OCI-M1 (cell line): ENCODE results near the gene ST8SIA5.

ENCODE experiments used
- DNase-seq: peaks from one replicate; lab custom pipeline; 2025; lab: John Stamatoyannopoulos, UW

The ST8SIA5 gene

DNA sequence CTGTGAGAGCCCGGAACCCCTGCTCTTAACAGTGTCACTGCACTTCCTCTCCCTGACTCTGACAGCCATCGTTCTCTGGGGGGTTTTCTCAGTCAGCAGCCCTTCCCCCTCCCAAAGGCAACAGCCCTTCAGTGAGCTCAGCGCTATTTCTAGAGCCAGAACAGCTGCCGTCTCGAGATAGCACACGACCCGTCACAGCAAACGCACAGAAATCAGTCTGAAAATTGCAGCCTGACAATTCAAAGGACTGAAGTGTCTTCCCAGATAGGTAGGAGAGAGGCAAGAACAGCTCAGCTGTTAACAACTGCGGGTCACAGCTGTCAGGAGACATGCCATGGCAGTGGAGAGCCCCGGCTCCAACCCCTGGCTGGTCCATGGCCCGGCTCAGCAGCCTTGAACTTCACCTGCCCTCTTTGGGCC, 45.4 kb downstream of the ST8SIA5 start:
- peak; percentile 96 for DNase-seq

DNA sequence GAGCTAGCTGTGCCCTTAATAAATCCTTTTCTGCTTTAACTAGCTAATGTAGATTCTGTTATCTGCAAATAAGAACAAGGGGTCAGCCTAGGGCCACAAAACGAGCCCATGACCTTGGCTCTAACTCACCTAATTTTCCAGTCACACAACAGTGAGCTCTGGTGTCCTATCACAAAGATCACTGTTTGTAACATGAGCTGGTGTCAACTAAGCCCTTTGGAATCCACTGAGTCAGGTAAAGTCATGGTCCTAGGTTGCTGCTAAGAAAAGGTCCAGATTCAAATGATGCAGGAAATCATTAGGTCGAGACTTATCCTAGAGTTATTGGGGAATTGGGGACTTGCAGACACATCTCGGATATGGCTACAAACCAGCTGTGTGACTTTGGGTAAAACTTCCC, 49.9 kb downstream of the ST8SIA5 start:
- DNase-seq, result no peak

GRCh38 chr18:46705521-46705920, 51.3 kb downstream of the ST8SIA5 start:
- DNase-seq, result no peak

- DNase-seq, result no peak
Observed at GRCh38 chr18:46704816-46705215, 52.0 kb downstream of the ST8SIA5 start.

GRCh38 chr18:46704189-46704588, 52.7 kb downstream of the ST8SIA5 start:
- no peak for DNase-seq

- DNase-seq, result no peak
Observed at GRCh38 chr18:46702471-46702870, 54.4 kb downstream of the ST8SIA5 start.

GRCh38 chr18:46700066-46700824, 56.6 kb downstream of the ST8SIA5 start:
- DNase-seq, result no peak

DNA sequence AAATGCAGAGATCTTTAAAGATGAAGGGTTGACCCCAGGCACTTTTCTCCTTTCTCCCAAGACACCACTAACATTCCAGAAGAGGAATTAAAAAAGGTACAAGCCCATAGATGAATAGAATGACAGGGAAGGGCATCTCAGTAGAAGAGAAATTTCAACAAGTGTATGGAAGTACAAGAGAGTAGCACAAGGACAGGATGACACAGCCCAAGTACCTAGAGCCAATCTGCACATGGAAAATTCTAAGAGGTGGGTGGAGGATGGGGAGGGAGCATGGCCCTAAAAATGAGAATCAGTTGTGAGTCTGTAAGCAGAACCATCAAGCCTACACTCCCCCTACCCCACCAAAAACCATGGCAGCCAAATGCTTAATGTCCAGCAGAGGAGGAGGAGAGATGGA, 60.2 kb downstream of the ST8SIA5 start:
- DNase-seq, result no peak

DNA sequence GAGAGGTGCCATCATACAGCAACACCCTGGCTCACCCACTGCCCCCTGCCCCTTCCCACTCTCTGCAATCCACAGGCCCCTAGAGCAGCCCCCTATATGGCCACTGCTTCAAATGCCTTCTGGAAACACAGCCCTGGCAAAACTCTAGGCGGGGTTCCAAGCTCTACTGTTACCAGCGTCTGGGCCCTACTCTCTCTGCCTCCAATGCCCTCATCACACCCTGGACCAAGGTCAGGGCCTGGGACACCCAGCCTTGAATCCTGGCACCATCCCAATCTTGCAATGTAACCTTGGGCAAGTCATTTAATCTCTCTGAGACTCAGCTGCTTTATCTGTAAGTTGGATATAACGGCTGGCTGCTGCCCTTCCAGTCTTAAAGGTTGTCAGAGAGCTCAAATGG, 60.6 kb downstream of the ST8SIA5 start:
- DNase-seq, result no peak

DNA sequence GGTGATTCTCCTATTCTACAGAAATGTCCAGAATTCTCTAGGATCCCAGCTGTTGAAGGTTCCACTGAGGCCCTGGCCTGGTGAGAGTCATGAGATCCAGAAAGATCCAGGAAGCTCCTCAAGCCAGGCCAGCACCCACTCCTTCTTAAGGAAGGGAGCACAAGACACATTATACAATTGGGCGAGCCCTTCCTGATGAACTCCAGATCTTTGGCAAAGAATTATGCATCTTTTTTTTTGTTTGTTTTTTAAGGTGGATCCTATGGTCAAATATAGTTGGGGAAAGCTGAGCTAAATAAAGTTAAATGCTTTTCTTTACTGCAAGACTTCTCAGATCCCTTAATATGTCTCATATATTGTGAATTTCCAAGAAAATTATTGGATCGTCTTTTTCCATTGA, 62.9 kb downstream of the ST8SIA5 start:
- DNase-seq, result no peak

GRCh38 chr18:46688853-46689525, 67.9 kb downstream of the ST8SIA5 start:
- no peak for DNase-seq

- no peak for DNase-seq
Observed at GRCh38 chr18:46686186-46686585, 70.7 kb downstream of the ST8SIA5 start.

DNA sequence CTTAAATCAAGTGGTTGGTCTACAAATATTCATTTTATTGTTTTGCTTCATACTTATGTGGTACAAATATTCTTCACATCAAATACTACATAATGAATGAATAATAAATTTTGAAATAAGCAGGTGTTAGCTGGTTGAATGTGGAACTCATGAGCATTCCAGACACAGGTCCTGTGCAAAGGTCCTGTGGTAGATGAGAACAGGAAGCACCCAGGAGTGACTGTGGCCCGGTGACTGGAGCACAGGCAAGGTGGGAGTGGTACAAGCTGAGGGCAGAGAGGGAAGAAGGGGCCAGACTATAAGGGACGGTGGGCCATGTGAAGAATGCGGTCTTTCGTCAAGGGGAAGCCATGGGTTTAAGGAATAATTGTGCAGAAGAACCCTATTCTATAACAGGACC, 73.6 kb downstream of the ST8SIA5 start:
- no peak for DNase-seq

DNA sequence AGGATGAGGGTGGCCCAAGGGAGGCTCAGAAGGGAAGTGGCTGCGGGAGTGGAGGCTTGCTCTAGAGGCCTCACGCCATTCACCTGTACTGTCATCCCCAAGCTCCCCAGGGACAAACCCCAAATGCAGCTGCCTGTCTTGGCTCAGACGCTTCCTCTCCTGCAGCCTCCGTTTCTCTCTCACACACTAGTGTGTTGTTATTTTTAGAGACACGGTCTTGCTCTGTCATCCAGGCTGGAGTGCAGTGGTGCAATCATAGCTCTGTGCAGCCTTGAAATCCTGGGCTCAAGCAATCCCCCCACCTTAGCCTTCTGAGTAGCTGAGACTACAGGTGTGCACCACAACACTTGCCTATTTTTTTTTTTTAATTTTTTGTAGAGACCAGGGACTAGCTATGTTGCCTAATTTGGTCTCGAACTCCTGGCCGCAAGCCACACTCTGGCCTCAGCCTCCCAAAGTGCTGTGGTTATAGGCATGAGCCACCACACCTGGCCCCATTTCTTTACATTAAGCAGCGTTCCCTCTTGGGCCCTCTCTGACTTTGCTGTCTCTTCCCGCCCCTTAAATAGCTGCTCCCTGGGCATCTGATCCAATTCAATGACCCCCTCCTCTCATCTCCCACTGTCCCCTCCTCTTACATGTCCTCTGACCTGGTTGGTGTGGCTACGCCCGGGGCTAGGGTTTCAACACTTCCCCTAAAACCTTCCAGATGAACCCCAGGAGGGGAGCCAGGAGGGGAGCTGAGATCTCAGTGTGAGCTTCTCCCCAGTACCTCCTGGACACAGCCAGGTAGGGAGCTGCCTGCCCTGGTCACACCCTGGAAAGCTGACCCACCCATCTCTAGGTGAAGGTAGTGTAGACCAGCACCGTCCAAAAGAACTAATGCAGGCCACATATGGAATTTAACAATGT, 75.8 kb downstream of the ST8SIA5 start:
- no peak for DNase-seq

DNA sequence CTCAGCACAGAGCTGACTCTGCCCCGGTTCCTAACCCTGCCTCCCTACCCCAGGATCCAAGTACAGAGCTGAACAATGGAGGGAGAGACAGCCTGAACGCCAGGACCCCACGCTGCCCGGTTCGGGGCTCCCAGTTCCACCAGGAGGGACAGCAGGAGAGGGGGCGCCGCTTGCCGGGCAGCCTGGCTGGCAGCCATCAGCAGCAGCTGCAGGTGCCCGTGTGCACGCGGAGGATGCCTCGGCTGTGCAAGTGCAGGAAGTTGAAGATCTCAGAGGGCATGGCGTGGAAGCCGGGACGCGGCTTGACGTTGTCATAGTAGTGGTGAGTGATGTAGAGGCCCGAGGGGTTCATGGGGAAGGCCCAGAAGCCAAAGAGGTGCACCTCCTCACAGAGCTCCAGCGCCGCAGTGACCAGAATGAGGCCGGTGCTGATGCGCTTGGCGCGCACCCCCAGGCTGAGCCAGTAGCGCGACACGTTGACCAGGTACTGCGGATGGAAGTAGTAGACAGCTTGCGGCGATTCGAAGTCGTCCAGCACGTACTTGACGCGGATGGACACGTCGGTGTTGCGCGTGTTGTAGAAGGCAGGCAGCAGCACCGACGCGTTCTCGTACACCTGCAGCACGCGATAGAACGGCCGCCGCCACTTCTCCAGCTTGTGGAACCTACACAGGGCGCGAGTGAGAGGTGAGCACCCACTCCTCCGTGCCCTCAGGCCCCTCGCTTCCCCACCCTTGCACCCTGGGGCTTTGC, 76.8 kb downstream of the ST8SIA5 start:
- DNase-seq, result no peak

- peak; percentile 9 for DNase-seq
Observed at GRCh38 chr18:46678785-46679399, 78.0 kb downstream of the ST8SIA5 start.

GRCh38 chr18:46678041-46678440, 78.8 kb downstream of the ST8SIA5 start:
- DNase-seq, result no peak

DNA sequence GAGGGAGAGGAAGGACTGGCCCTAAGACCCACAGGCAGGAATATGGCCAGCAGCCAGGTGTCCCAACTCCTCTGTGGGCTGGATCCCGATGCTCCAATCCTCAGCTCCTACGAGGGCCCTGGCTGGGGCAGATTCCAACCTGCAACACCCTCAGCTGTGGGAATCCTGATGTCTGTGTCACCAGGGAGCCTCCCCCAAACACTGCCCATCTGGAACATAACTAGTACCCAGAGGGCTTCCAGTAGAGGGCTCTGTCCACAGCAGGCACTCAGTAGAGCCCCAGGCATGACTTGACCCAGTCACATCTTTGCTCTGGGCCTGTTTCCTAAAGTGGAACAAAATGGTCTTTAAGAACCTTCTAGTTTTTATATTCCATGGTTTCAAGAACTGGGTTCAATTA, 79.2 kb downstream of the ST8SIA5 start:
- DNase-seq, result peak; percentile 13

DNA sequence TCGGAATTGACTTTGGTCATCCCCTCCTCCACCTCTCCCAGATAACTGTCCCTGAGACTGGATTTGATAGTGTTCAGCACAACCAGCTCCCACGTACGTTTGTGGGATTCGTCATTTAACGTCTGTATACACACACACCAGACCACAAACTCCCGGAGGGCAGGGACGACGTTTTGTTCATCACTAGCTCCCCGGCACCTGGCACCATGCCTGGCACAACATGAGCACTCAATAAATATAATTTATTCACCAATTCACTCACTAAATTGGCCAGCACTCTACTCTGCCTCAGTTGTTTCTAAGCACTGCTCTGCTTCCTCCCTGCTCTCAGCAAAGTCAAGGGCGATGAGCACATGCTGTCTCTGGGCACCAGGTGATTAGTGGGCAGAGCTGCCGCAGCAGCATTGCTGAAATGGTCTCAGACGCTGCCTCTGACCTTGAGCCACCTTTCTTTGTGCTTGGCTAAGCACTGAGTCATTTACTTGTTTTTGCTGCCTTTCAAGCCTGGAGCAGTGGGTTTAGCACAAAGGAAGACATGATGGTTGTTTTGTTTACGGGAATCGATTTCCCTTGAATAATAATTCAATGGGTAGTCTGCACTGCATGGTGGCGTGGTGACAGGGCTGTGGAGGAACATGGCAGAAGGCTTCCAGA, 80.5 kb downstream of the ST8SIA5 start:
- DNase-seq, result no peak

GRCh38 chr18:46675112-46675511, 81.7 kb downstream of the ST8SIA5 start:
- DNase-seq, result no peak
